ENCODE measurements around the gene TRDMT1. TPM values are rescaled to one million over a fixed set of nuclear protein-coding genes. Genes with fewer than 3 reads are reported as not detected.

Gene TRDMT1
- polyA plus RNA-seq, 1 donor: 6.2 TPM

GRCh38 chr10:17140386-17140761, 61.1 kb downstream of the TRDMT1 start:
- Histone ChIP-seq H3K9me3 (ENCODE audit: control insufficient read depth, low read depth, low read length) (no peaks in the 10 kb centered on the region), H3K27ac (ENCODE audit: low read length) (no peak overlapping the region), H3K4me3 (ENCODE audit: low read length) (no peak overlapping the region), H3K27me3 (ENCODE audit: control insufficient read depth, insufficient read depth, low read length) (no peaks in the 10 kb centered on the region), H3K4me1 (ENCODE audit: control insufficient read depth, insufficient read depth, low read length) (peaks cover 21% of the 10 kb centered on the region), H3K36me3 (ENCODE audit: control insufficient read depth, insufficient read depth, low read length) (no peaks in the 10 kb centered on the region)
- DNase-seq: no peak

GRCh38 chr10:17138460-17139042, 62.9 kb downstream of the TRDMT1 start:
- peak in 1 of 2 donors; percentile 56 for DNase-seq
- WGBS (ENCODE audit: insufficient coverage, low lambda C conversion rate): no CpG with 5 or more reads among the region's 5 CpGs
- Histone ChIP-seq H3K4me1 (ENCODE audit: control insufficient read depth, insufficient read depth, low read length) (peaks cover 12% of the 10 kb centered on the region), H3K27ac (ENCODE audit: low read length) (peak overlapping the region; percentile 44), H3K4me3 (ENCODE audit: low read length) (no peak overlapping the region), H3K36me3 (ENCODE audit: control insufficient read depth, insufficient read depth, low read length) (no peaks in the 10 kb centered on the region), H3K27me3 (ENCODE audit: control insufficient read depth, insufficient read depth, low read length) (no peaks in the 10 kb centered on the region), H3K9me3 (ENCODE audit: control insufficient read depth, low read depth, low read length) (no peaks in the 10 kb centered on the region)

GRCh38 chr10:17134737-17135260, 66.7 kb downstream of the TRDMT1 start:
- no peaks in the 10 kb centered on the region for H3K36me3 ChIP-seq (ENCODE audit: control insufficient read depth, insufficient read depth, low read length)
- no peaks in the 10 kb centered on the region for H3K27me3 ChIP-seq (ENCODE audit: control insufficient read depth, insufficient read depth, low read length)
- no peak for DNase-seq
- no peaks in the 10 kb centered on the region for H3K9me3 ChIP-seq (ENCODE audit: control insufficient read depth, low read depth, low read length)
- no peak overlapping the region for H3K4me3 ChIP-seq (ENCODE audit: low read length)
- peaks cover 22% of the 10 kb centered on the region for H3K4me1 ChIP-seq (ENCODE audit: control insufficient read depth, insufficient read depth, low read length)
- no peak overlapping the region for H3K27ac ChIP-seq (ENCODE audit: low read length)

GRCh38 chr10:17134282-17134681, 67.2 kb downstream of the TRDMT1 start:
- WGBS (ENCODE audit: insufficient coverage, low lambda C conversion rate): 90% methylated on average over 2 of the region's 2 CpGs
- H3K4me3 ChIP-seq (ENCODE audit: low read length): no peak overlapping the region
- H3K9me3 ChIP-seq (ENCODE audit: control insufficient read depth, low read depth, low read length): no peaks in the 10 kb centered on the region
- H3K4me1 ChIP-seq (ENCODE audit: control insufficient read depth, insufficient read depth, low read length): peaks cover 22% of the 10 kb centered on the region
- no peaks in the 10 kb centered on the region for H3K36me3 ChIP-seq (ENCODE audit: control insufficient read depth, insufficient read depth, low read length)
- no peaks in the 10 kb centered on the region for H3K27me3 ChIP-seq (ENCODE audit: control insufficient read depth, insufficient read depth, low read length)
- no peak for DNase-seq
- H3K27ac ChIP-seq (ENCODE audit: low read length): no peak overlapping the region

GRCh38 chr10:17129741-17130140, 71.7 kb downstream of the TRDMT1 start, which contains the start of gene CUBN:
Gene CUBN, minus strand, starts transcription at chr10:17129811. Its CDS starts 46 bp downstream, at chr10:17129765.
- WGBS (ENCODE audit: insufficient coverage, low lambda C conversion rate): no CpG with 5 or more reads among the region's 1 CpG
- H3K4me3 ChIP-seq (ENCODE audit: low read length): peak within 1 kb of the TSS; percentile 56

GRCh38 chr10:17128261-17128660, 73.2 kb downstream of the TRDMT1 start:
- H3K36me3 ChIP-seq (ENCODE audit: control insufficient read depth, insufficient read depth, low read length): peaks cover 8% of the 10 kb centered on the region
- peak in 1 of 2 donors; percentile 71 for DNase-seq
- H3K9me3 ChIP-seq (ENCODE audit: control insufficient read depth, low read depth, low read length): no peaks in the 10 kb centered on the region
- no peaks in the 10 kb centered on the region for H3K27me3 ChIP-seq (ENCODE audit: control insufficient read depth, insufficient read depth, low read length)
- H3K4me1 ChIP-seq (ENCODE audit: control insufficient read depth, insufficient read depth, low read length): peaks cover 17% of the 10 kb centered on the region
- H3K4me3 ChIP-seq (ENCODE audit: low read length): peak overlapping the region; percentile 56
- H3K27ac ChIP-seq (ENCODE audit: low read length): peak overlapping the region; percentile 90
- 100% methylated on average over 2 of the region's 3 CpGs for WGBS (ENCODE audit: insufficient coverage, low lambda C conversion rate)

More at GRCh38 chr10:17129741-17130140, 71.7 kb downstream of the TRDMT1 start, which contains the start of gene CUBN:
- peaks cover 8% of the 10 kb centered on the region for H3K36me3 ChIP-seq (ENCODE audit: control insufficient read depth, insufficient read depth, low read length)
- no peaks in the 10 kb centered on the region for H3K9me3 ChIP-seq (ENCODE audit: control insufficient read depth, low read depth, low read length)
- H3K27me3 ChIP-seq (ENCODE audit: control insufficient read depth, insufficient read depth, low read length): no peaks in the 10 kb centered on the region
- DNase-seq: peak; percentile 71 to 83
- H3K27ac ChIP-seq (ENCODE audit: low read length): peak within 1 kb of the TSS; percentile 90
- peaks cover 13% of the 10 kb centered on the region for H3K4me1 ChIP-seq (ENCODE audit: control insufficient read depth, insufficient read depth, low read length)

- WGBS (ENCODE audit: insufficient coverage, low lambda C conversion rate): no CpG with 5 or more reads among the region's 5 CpGs
- Histone ChIP-seq H3K4me3 (ENCODE audit: low read length) (peak overlapping the region; percentile 56), H3K36me3 (ENCODE audit: control insufficient read depth, insufficient read depth, low read length) (peaks cover 11% of the 10 kb centered on the region), H3K27ac (ENCODE audit: low read length) (peak overlapping the region; percentile 90), H3K4me1 (ENCODE audit: control insufficient read depth, insufficient read depth, low read length) (peaks cover 19% of the 10 kb centered on the region), H3K27me3 (ENCODE audit: control insufficient read depth, insufficient read depth, low read length) (no peaks in the 10 kb centered on the region), H3K9me3 (ENCODE audit: control insufficient read depth, low read depth, low read length) (no peaks in the 10 kb centered on the region)
- no peak for DNase-seq
These were observed 75.1 kb downstream of the TRDMT1 start for GRCh38 chr10:17126327-17126726.

GRCh38 chr10:17125206-17125893, 76.1 kb downstream of the TRDMT1 start:
- no peak overlapping the region for H3K4me3 ChIP-seq (ENCODE audit: low read length)
- peaks cover 11% of the 10 kb centered on the region for H3K36me3 ChIP-seq (ENCODE audit: control insufficient read depth, insufficient read depth, low read length)
- peak overlapping the region; percentile 8 for H3K27ac ChIP-seq (ENCODE audit: low read length)
- H3K9me3 ChIP-seq (ENCODE audit: control insufficient read depth, low read depth, low read length): no peaks in the 10 kb centered on the region
- WGBS (ENCODE audit: insufficient coverage, low lambda C conversion rate): no CpG with 5 or more reads among the region's 5 CpGs
- no peaks in the 10 kb centered on the region for H3K27me3 ChIP-seq (ENCODE audit: control insufficient read depth, insufficient read depth, low read length)
- H3K4me1 ChIP-seq (ENCODE audit: control insufficient read depth, insufficient read depth, low read length): peaks cover 17% of the 10 kb centered on the region
- no peak for DNase-seq

GRCh38 chr10:17123961-17124360, 77.5 kb downstream of the TRDMT1 start:
- Histone ChIP-seq H3K27me3 (ENCODE audit: control insufficient read depth, insufficient read depth, low read length) (no peaks in the 10 kb centered on the region), H3K4me3 (ENCODE audit: low read length) (no peak overlapping the region), H3K27ac (ENCODE audit: low read length) (peak overlapping the region; percentile 64), H3K9me3 (ENCODE audit: control insufficient read depth, low read depth, low read length) (no peaks in the 10 kb centered on the region), H3K4me1 (ENCODE audit: control insufficient read depth, insufficient read depth, low read length) (peaks cover 23% of the 10 kb centered on the region), H3K36me3 (ENCODE audit: control insufficient read depth, insufficient read depth, low read length) (peaks cover 11% of the 10 kb centered on the region)
- no CpG with 5 or more reads among the region's 3 CpGs for WGBS (ENCODE audit: insufficient coverage, low lambda C conversion rate)
- peak; percentile 62 to 72 for DNase-seq

GRCh38 chr10:17122726-17123661, 78.5 kb downstream of the TRDMT1 start:
- Histone ChIP-seq H3K9me3 (ENCODE audit: control insufficient read depth, low read depth, low read length) (no peaks in the 10 kb centered on the region), H3K27ac (ENCODE audit: low read length) (peak overlapping the region; percentile 64)

More at GRCh38 chr10:17122726-17123661, 78.5 kb downstream of the TRDMT1 start:
- H3K4me1 ChIP-seq (ENCODE audit: control insufficient read depth, insufficient read depth, low read length): peaks cover 31% of the 10 kb centered on the region
- DNase-seq: peak; percentile 53 to 77
- no CpG with 5 or more reads among the region's 5 CpGs for WGBS (ENCODE audit: insufficient coverage, low lambda C conversion rate)
- peaks cover 11% of the 10 kb centered on the region for H3K36me3 ChIP-seq (ENCODE audit: control insufficient read depth, insufficient read depth, low read length)
- no peaks in the 10 kb centered on the region for H3K27me3 ChIP-seq (ENCODE audit: control insufficient read depth, insufficient read depth, low read length)
- H3K4me3 ChIP-seq (ENCODE audit: low read length): no peak overlapping the region
